ENCODE data around the gene THRB. TPM values are rescaled to one million over a fixed set of nuclear protein-coding genes. Genes with fewer than 3 reads are reported as not detected.
A peak's percentile ranks its signal among the peaks of the same experiment; 100 is the strongest.

The THRB gene
- 0.56 TPM for total RNA-seq (ENCODE audit: unreplicated experiment)
- long read RNA-seq, partial matches to known transcripts = 0 of 1 reads
- long read RNA-seq, other reads (novel, unspliced or antisense) = 1 of 1 reads

DNA sequence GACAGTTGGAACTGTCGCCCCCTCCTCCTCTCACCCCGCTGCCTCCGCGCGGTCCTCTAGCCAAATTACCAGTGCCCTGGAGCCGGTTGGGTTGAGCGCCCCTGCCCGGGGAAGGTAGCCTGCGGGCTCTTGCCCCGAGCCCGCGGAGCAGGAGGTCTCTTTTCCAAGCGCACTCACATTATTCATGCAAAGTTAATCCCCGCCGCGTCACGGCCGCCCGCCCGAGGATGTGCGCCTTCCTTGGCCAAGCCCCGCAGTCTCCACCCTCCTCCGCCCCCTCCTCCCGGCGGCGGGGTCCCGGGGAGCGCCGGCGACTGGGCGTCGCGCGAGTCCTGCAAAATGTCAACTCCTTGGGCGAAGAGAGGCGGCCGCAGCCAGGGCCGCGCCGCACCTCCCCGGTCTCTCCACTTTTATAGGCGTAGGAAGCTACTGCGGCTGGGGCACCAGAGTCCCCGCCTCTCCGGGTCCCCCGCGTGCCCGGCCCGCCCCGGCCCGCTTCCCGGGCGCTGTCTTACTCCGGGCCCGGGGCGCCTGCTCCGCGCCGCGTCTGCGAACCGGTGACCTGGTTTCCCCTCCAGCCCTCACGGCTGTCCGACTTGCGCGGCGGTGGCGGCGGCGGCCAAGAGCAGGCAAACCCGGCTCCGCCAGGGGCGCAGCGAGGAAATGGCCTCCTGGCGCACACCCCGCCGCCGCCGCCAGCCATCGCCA is at the start of gene THRB:
Gene THRB (minus strand): TSS at position 233 of the 708 bp plus-strand sequence.
- Mint-ChIP-seq H3K4me1 (ENCODE audit: low read depth, unreplicated experiment) (peaks cover 2% of the 10 kb centered on the region), H3K27me3 (ENCODE audit: unreplicated experiment) (peaks cover 7% of the 10 kb centered on the region), H3K27ac (ENCODE audit: unreplicated experiment) (no peak within 1 kb of the TSS), H3K9me3 (ENCODE audit: unreplicated experiment) (no peaks in the 10 kb centered on the region), H3K4me3 (ENCODE audit: unreplicated experiment) (peak within 1 kb of the TSS; percentile 90), H3K36me3 (ENCODE audit: unreplicated experiment) (no peaks in the 10 kb centered on the region)
- TF ChIP-seq, protein P1, sequence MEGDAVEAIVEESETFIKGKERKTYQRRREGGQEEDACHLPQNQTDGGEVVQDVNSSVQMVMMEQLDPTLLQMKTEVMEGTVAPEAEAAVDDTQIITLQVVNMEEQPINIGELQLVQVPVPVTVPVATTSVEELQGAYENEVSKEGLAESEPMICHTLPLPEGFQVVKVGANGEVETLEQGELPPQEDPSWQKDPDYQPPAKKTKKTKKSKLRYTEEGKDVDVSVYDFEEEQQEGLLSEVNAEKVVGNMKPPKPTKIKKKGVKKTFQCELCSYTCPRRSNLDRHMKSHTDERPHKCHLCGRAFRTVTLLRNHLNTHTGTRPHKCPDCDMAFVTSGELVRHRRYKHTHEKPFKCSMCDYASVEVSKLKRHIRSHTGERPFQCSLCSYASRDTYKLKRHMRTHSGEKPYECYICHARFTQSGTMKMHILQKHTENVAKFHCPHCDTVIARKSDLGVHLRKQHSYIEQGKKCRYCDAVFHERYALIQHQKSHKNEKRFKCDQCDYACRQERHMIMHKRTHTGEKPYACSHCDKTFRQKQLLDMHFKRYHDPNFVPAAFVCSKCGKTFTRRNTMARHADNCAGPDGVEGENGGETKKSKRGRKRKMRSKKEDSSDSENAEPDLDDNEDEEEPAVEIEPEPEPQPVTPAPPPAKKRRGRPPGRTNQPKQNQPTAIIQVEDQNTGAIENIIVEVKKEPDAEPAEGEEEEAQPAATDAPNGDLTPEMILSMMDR (IDR thresholded peaks at IDR 0.05; ENCODE audit: partially characterized antibody, unreplicated experiment) = no peak
- peak; percentile 82 for DNase-seq

GRCh38 chr3:24541935-24542334 is 47.3 kb upstream of the THRB start:
- H3K4me1 Mint-ChIP-seq (ENCODE audit: low read depth, unreplicated experiment) = no peaks in the 10 kb centered on the region
- H3K27me3 Mint-ChIP-seq (ENCODE audit: unreplicated experiment) = no peaks in the 10 kb centered on the region
- no peaks in the 10 kb centered on the region for H3K9me3 Mint-ChIP-seq (ENCODE audit: unreplicated experiment)
- no peaks in the 10 kb centered on the region for H3K36me3 Mint-ChIP-seq (ENCODE audit: unreplicated experiment)
- TF ChIP-seq, protein P1 (IDR thresholded peaks at IDR 0.05; ENCODE audit: partially characterized antibody, unreplicated experiment) = no peak
- no peak overlapping the region for H3K4me3 Mint-ChIP-seq (ENCODE audit: unreplicated experiment)
- DNase-seq = no peak
- no peak overlapping the region for H3K27ac Mint-ChIP-seq (ENCODE audit: unreplicated experiment)

DNA sequence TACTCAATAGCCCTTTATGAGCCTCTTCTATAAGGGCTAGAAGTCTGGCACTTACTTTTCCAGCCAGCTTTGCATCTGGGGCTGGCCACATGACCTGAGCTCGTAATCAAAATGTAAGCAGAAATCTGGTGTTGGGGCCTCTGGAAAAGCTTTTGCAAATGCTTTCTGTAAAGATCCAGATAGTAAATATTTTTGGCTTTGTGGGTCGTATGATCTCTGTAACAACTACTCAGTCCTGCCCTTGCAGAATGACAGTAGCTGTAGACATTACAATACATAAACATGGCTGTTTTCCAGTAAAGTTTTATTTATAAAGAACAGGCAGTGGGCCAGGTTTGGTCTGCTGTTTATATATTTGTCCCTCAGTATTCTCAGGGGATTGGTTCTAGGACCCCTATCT is 46.2 kb upstream of the THRB start:
- no peaks in the 10 kb centered on the region for H3K27me3 Mint-ChIP-seq (ENCODE audit: unreplicated experiment)
- no peak for DNase-seq
- H3K36me3 Mint-ChIP-seq (ENCODE audit: unreplicated experiment) = no peaks in the 10 kb centered on the region
- TF ChIP-seq, protein P1 (IDR thresholded peaks at IDR 0.05; ENCODE audit: partially characterized antibody, unreplicated experiment) = no peak
- H3K27ac Mint-ChIP-seq (ENCODE audit: unreplicated experiment) = no peak overlapping the region
- no peak overlapping the region for H3K4me3 Mint-ChIP-seq (ENCODE audit: unreplicated experiment)
- H3K9me3 Mint-ChIP-seq (ENCODE audit: unreplicated experiment) = no peaks in the 10 kb centered on the region
- H3K4me1 Mint-ChIP-seq (ENCODE audit: low read depth, unreplicated experiment) = no peaks in the 10 kb centered on the region

- TF ChIP-seq, protein P1 (IDR thresholded peaks at IDR 0.05; ENCODE audit: partially characterized antibody, unreplicated experiment) = no peak
- Mint-ChIP-seq H3K4me3 (ENCODE audit: unreplicated experiment) (no peak overlapping the region), H3K36me3 (ENCODE audit: unreplicated experiment) (no peaks in the 10 kb centered on the region), H3K27me3 (ENCODE audit: unreplicated experiment) (no peaks in the 10 kb centered on the region), H3K27ac (ENCODE audit: unreplicated experiment) (no peak overlapping the region), H3K9me3 (ENCODE audit: unreplicated experiment) (no peaks in the 10 kb centered on the region), H3K4me1 (ENCODE audit: low read depth, unreplicated experiment) (no peaks in the 10 kb centered on the region)
- no peak for DNase-seq
Measured at GRCh38 chr3:24539699-24540098, 45.0 kb upstream of the THRB start.

GRCh38 chr3:24538891-24539290 is 44.2 kb upstream of the THRB start:
- no peaks in the 10 kb centered on the region for H3K27me3 Mint-ChIP-seq (ENCODE audit: unreplicated experiment)
- TF ChIP-seq, protein P1 (IDR thresholded peaks at IDR 0.05; ENCODE audit: partially characterized antibody, unreplicated experiment) = no peak
- no peaks in the 10 kb centered on the region for H3K4me1 Mint-ChIP-seq (ENCODE audit: low read depth, unreplicated experiment)
- H3K9me3 Mint-ChIP-seq (ENCODE audit: unreplicated experiment) = no peaks in the 10 kb centered on the region
- DNase-seq = no peak
- no peak overlapping the region for H3K4me3 Mint-ChIP-seq (ENCODE audit: unreplicated experiment)
- H3K27ac Mint-ChIP-seq (ENCODE audit: unreplicated experiment) = no peak overlapping the region
- H3K36me3 Mint-ChIP-seq (ENCODE audit: unreplicated experiment) = no peaks in the 10 kb centered on the region

All from glutamatergic neuron (in vitro differentiated cells).